ENCODE measurements around the gene FLRT3.
A peak's percentile ranks its signal among the peaks of the same experiment; 100 is the strongest.

FLRT3 gene

GRCh38 chr20:14313341-14314020, 23.9 kb downstream of the FLRT3 start:
- H3K79me2 ChIP-seq (ENCODE audit: control insufficient read depth, insufficient read depth, low read length) = no peaks in the 10 kb centered on the region
- peak; percentile 62 for DNase-seq
- no peak overlapping the region for H3K4me3 ChIP-seq (ENCODE audit: low read length)
- H2BK5ac ChIP-seq (ENCODE audit: low read length) = no peak overlapping the region
- H3K27me3 ChIP-seq (ENCODE audit: insufficient read depth, low read length, poor library complexity) = no peaks in the 10 kb centered on the region
- no peak overlapping the region for H2BK15ac ChIP-seq (replicated peaks; ENCODE audit: low read depth)
- no peak overlapping the region for H2AK5ac ChIP-seq (ENCODE audit: low read length)
- H3K23ac ChIP-seq (ENCODE audit: low read length) = no peak overlapping the region
- no peak overlapping the region for H3K27ac ChIP-seq (ENCODE audit: low read depth, low read length)
- no peak overlapping the region for H4K8ac ChIP-seq (ENCODE audit: low read depth, low read length)
- no CpG with 5 or more reads among the region's 2 CpGs for WGBS (ENCODE audit: extremely low coverage, insufficient coverage, low lambda C conversion rate)
- no peak overlapping the region for H3K9ac ChIP-seq (ENCODE audit: low read length)
- no peak overlapping the region for H2BK120ac ChIP-seq (ENCODE audit: low read depth, low read length)
- H3K36me3 ChIP-seq (ENCODE audit: control insufficient read depth, insufficient read depth, low read length) = no peaks in the 10 kb centered on the region
- H4K5ac ChIP-seq (ENCODE audit: low read length) = no peak overlapping the region
- H3K4me2 ChIP-seq (ENCODE audit: low read length) = no peak overlapping the region
- H3K18ac ChIP-seq (ENCODE audit: low read length) = no peak overlapping the region
- no peak overlapping the region for H3K4ac ChIP-seq (ENCODE audit: low read depth, low read length)
- no peak overlapping the region for H3K56ac ChIP-seq (ENCODE audit: low read length)
- H3K4me1 ChIP-seq (ENCODE audit: control insufficient read depth, low read depth, low read length) = peaks cover 2% of the 10 kb centered on the region
- H3K79me1 ChIP-seq (ENCODE audit: low read length) = no peaks in the 10 kb centered on the region

- Histone ChIP-seq H2AK5ac (ENCODE audit: low read length) (no peak overlapping the region), H3K27me3 (ENCODE audit: insufficient read depth, low read length, poor library complexity) (no peaks in the 10 kb centered on the region), H2BK15ac (replicated peaks; ENCODE audit: low read depth) (no peak overlapping the region), H3K23ac (ENCODE audit: low read length) (no peak overlapping the region), H3K27ac (ENCODE audit: low read depth, low read length) (no peak overlapping the region), H3K4me3 (ENCODE audit: low read length) (no peak overlapping the region), H2BK120ac (ENCODE audit: low read depth, low read length) (no peak overlapping the region), H4K8ac (ENCODE audit: low read depth, low read length) (no peak overlapping the region), H3K4ac (ENCODE audit: low read depth, low read length) (no peak overlapping the region), H3K79me1 (ENCODE audit: low read length) (no peaks in the 10 kb centered on the region), H3K4me1 (ENCODE audit: control insufficient read depth, low read depth, low read length) (peaks cover 2% of the 10 kb centered on the region), H3K9ac (ENCODE audit: low read length) (no peak overlapping the region), H4K5ac (ENCODE audit: low read length) (no peak overlapping the region), H3K18ac (ENCODE audit: low read length) (no peak overlapping the region), H3K36me3 (ENCODE audit: control insufficient read depth, insufficient read depth, low read length) (no peaks in the 10 kb centered on the region), H2BK5ac (ENCODE audit: low read length) (peak overlapping the region; percentile 35), H3K56ac (ENCODE audit: low read length) (no peak overlapping the region), H3K4me2 (ENCODE audit: low read length) (no peak overlapping the region), H3K79me2 (ENCODE audit: control insufficient read depth, insufficient read depth, low read length) (no peaks in the 10 kb centered on the region)
- DNase-seq = peak; percentile 56
- no CpG with 5 or more reads among the region's 2 CpGs for WGBS (ENCODE audit: extremely low coverage, insufficient coverage, low lambda C conversion rate)
Measured at GRCh38 chr20:14312001-14312400, 25.4 kb downstream of the FLRT3 start.

GRCh38 chr20:14310977-14311627, 26.3 kb downstream of the FLRT3 start:
- H4K8ac ChIP-seq (ENCODE audit: low read depth, low read length) = no peak overlapping the region
- H3K4me1 ChIP-seq (ENCODE audit: control insufficient read depth, low read depth, low read length) = peaks cover 2% of the 10 kb centered on the region
- H2BK120ac ChIP-seq (ENCODE audit: low read depth, low read length) = no peak overlapping the region
- H3K36me3 ChIP-seq (ENCODE audit: control insufficient read depth, insufficient read depth, low read length) = no peaks in the 10 kb centered on the region
- H3K27ac ChIP-seq (ENCODE audit: low read depth, low read length) = no peak overlapping the region
- no peak overlapping the region for H2BK15ac ChIP-seq (replicated peaks; ENCODE audit: low read depth)
- H3K9ac ChIP-seq (ENCODE audit: low read length) = no peak overlapping the region
- H3K4me2 ChIP-seq (ENCODE audit: low read length) = no peak overlapping the region
- H3K56ac ChIP-seq (ENCODE audit: low read length) = no peak overlapping the region
- no peak overlapping the region for H2AK5ac ChIP-seq (ENCODE audit: low read length)
- DNase-seq = no peak
- no peak overlapping the region for H3K4me3 ChIP-seq (ENCODE audit: low read length)
- H3K23ac ChIP-seq (ENCODE audit: low read length) = no peak overlapping the region
- no peak overlapping the region for H4K5ac ChIP-seq (ENCODE audit: low read length)
- no peaks in the 10 kb centered on the region for H3K79me2 ChIP-seq (ENCODE audit: control insufficient read depth, insufficient read depth, low read length)
- no peak overlapping the region for H2BK5ac ChIP-seq (ENCODE audit: low read length)
- H3K4ac ChIP-seq (ENCODE audit: low read depth, low read length) = no peak overlapping the region
- no peak overlapping the region for H3K18ac ChIP-seq (ENCODE audit: low read length)
- 100% methylated on average over 1 of the region's 5 CpGs for WGBS (ENCODE audit: extremely low coverage, insufficient coverage, low lambda C conversion rate)
- H3K27me3 ChIP-seq (ENCODE audit: insufficient read depth, low read length, poor library complexity) = no peaks in the 10 kb centered on the region
- H3K79me1 ChIP-seq (ENCODE audit: low read length) = no peaks in the 10 kb centered on the region

- Histone ChIP-seq H3K36me3 (ENCODE audit: control insufficient read depth, insufficient read depth, low read length) (no peaks in the 10 kb centered on the region), H3K27ac (ENCODE audit: low read depth, low read length) (no peak overlapping the region), H3K18ac (ENCODE audit: low read length) (no peak overlapping the region), H3K79me2 (ENCODE audit: control insufficient read depth, insufficient read depth, low read length) (no peaks in the 10 kb centered on the region), H3K23ac (ENCODE audit: low read length) (no peak overlapping the region), H3K56ac (ENCODE audit: low read length) (no peak overlapping the region), H2AK5ac (ENCODE audit: low read length) (no peak overlapping the region), H3K4me2 (ENCODE audit: low read length) (no peak overlapping the region), H3K27me3 (ENCODE audit: insufficient read depth, low read length, poor library complexity) (no peaks in the 10 kb centered on the region), H2BK15ac (replicated peaks; ENCODE audit: low read depth) (no peak overlapping the region), H3K9ac (ENCODE audit: low read length) (no peak overlapping the region), H2BK120ac (ENCODE audit: low read depth, low read length) (no peak overlapping the region), H3K4ac (ENCODE audit: low read depth, low read length) (peak overlapping the region; percentile 16), H2BK5ac (ENCODE audit: low read length) (no peak overlapping the region), H3K79me1 (ENCODE audit: low read length) (no peaks in the 10 kb centered on the region), H3K4me3 (ENCODE audit: low read length) (no peak overlapping the region), H4K5ac (ENCODE audit: low read length) (no peak overlapping the region), H3K4me1 (ENCODE audit: control insufficient read depth, low read depth, low read length) (peaks cover 2% of the 10 kb centered on the region), H4K8ac (ENCODE audit: low read depth, low read length) (no peak overlapping the region)
- no peak for DNase-seq
- no CpG with 5 or more reads among the region's 2 CpGs for WGBS (ENCODE audit: extremely low coverage, insufficient coverage, low lambda C conversion rate)
Measured at GRCh38 chr20:14307956-14308355, 29.5 kb downstream of the FLRT3 start.

- Histone ChIP-seq H2AK5ac (ENCODE audit: low read length) (no peak overlapping the region), H3K79me2 (ENCODE audit: control insufficient read depth, insufficient read depth, low read length) (no peaks in the 10 kb centered on the region), H2BK120ac (ENCODE audit: low read depth, low read length) (no peak overlapping the region), H3K79me1 (ENCODE audit: low read length) (no peaks in the 10 kb centered on the region), H3K27ac (ENCODE audit: low read depth, low read length) (no peak overlapping the region), H3K4ac (ENCODE audit: low read depth, low read length) (no peak overlapping the region), H3K18ac (ENCODE audit: low read length) (no peak overlapping the region), H2BK15ac (replicated peaks; ENCODE audit: low read depth) (no peak overlapping the region), H3K27me3 (ENCODE audit: insufficient read depth, low read length, poor library complexity) (no peaks in the 10 kb centered on the region), H3K4me1 (ENCODE audit: control insufficient read depth, low read depth, low read length) (no peaks in the 10 kb centered on the region), H2BK5ac (ENCODE audit: low read length) (no peak overlapping the region), H3K23ac (ENCODE audit: low read length) (no peak overlapping the region), H3K4me3 (ENCODE audit: low read length) (no peak overlapping the region), H3K56ac (ENCODE audit: low read length) (no peak overlapping the region), H3K4me2 (ENCODE audit: low read length) (no peak overlapping the region), H3K36me3 (ENCODE audit: control insufficient read depth, insufficient read depth, low read length) (no peaks in the 10 kb centered on the region), H4K5ac (ENCODE audit: low read length) (no peak overlapping the region), H3K9ac (ENCODE audit: low read length) (no peak overlapping the region), H4K8ac (ENCODE audit: low read depth, low read length) (no peak overlapping the region)
- no CpG with 5 or more reads among the region's 1 CpG for WGBS (ENCODE audit: extremely low coverage, insufficient coverage, low lambda C conversion rate)
- no peak for DNase-seq
Measured at GRCh38 chr20:14304472-14304871, 32.9 kb downstream of the FLRT3 start.

GRCh38 chr20:14303651-14304050, 33.8 kb downstream of the FLRT3 start:
- Histone ChIP-seq H2BK5ac (ENCODE audit: low read length) (no peak overlapping the region), H3K27ac (ENCODE audit: low read depth, low read length) (no peak overlapping the region), H3K4me2 (ENCODE audit: low read length) (no peak overlapping the region), H3K79me1 (ENCODE audit: low read length) (no peaks in the 10 kb centered on the region), H3K18ac (ENCODE audit: low read length) (no peak overlapping the region), H3K4me1 (ENCODE audit: control insufficient read depth, low read depth, low read length) (no peaks in the 10 kb centered on the region), H2AK5ac (ENCODE audit: low read length) (no peak overlapping the region), H4K8ac (ENCODE audit: low read depth, low read length) (no peak overlapping the region), H2BK15ac (replicated peaks; ENCODE audit: low read depth) (no peak overlapping the region), H2BK120ac (ENCODE audit: low read depth, low read length) (no peak overlapping the region), H3K36me3 (ENCODE audit: control insufficient read depth, insufficient read depth, low read length) (no peaks in the 10 kb centered on the region), H3K4ac (ENCODE audit: low read depth, low read length) (no peak overlapping the region), H3K23ac (ENCODE audit: low read length) (no peak overlapping the region), H3K27me3 (ENCODE audit: insufficient read depth, low read length, poor library complexity) (no peaks in the 10 kb centered on the region), H4K5ac (ENCODE audit: low read length) (no peak overlapping the region), H3K9ac (ENCODE audit: low read length) (no peak overlapping the region), H3K79me2 (ENCODE audit: control insufficient read depth, insufficient read depth, low read length) (no peaks in the 10 kb centered on the region), H3K4me3 (ENCODE audit: low read length) (no peak overlapping the region), H3K56ac (ENCODE audit: low read length) (no peak overlapping the region)
- no peak for DNase-seq

Data from mesendoderm (in vitro differentiated cells).